Mesenchymal stem cell (in vitro differentiated cells and primary cell): ENCODE measurements around the gene GALNT2.

ENCODE experiments used
- DNase-seq: peaks from one replicate; pipeline ENCODE4 v3.0.0-alpha.2; 2013
- H2AFZ ChIP-seq: one replicate; pipeline ENCODE4 v1.6.1; 2013; ENCODE audit warnings: low read depth, mild to moderate bottlenecking, control low read depth, inconsistent platforms, low read length, moderate library complexity
- H2AK5ac ChIP-seq: 2 replicates; pipeline ENCODE4 v1.6.1; 2013; ENCODE audit warnings: low read length, moderate library complexity, mild to moderate bottlenecking, inconsistent platforms; ENCODE audit not compliant: severe bottlenecking
- H2BK120ac ChIP-seq: one replicate; pipeline ENCODE4 v1.6.1; 2013; ENCODE audit warnings: low read depth, mild to moderate bottlenecking, inconsistent platforms, low read length, moderate library complexity
- H2BK12ac ChIP-seq, 2 experiments: one replicate each; pipeline ENCODE4 v1.6.1; 2013; ENCODE audit warnings: inconsistent platforms in 2 of 2, low read length in 2 of 2, mild to moderate bottlenecking in 2 of 2, moderate library complexity in 2 of 2, control low read depth in 1 of 2
- H2BK15ac ChIP-seq: one replicate; pipeline ENCODE4 v1.6.1; 2013; ENCODE audit warnings: mild to moderate bottlenecking, low read depth, inconsistent platforms; ENCODE audit not compliant: poor library complexity, severe bottlenecking
- H2BK5ac ChIP-seq: 2 replicates; pipeline ENCODE4 v1.6.1; 2013; ENCODE audit warnings: low read depth, mild to moderate bottlenecking, low read length, control low read depth, inconsistent platforms; ENCODE audit not compliant: poor library complexity, severe bottlenecking
- H3K14ac ChIP-seq, 2 experiments: one replicate each; pipeline ENCODE4 v1.6.1; 2013; ENCODE audit warnings: inconsistent platforms in 2 of 2, low read length in 2 of 2, control low read depth in 1 of 2, mild to moderate bottlenecking in 1 of 2, moderate library complexity in 1 of 2
- H3K18ac ChIP-seq, 2 experiments: one replicate each; pipeline ENCODE4 v1.6.1; 2013; ENCODE audit warnings: inconsistent platforms in 2 of 2, low read length in 2 of 2, control low read depth in 1 of 2, low read depth in 1 of 2, mild to moderate bottlenecking in 1 of 2
- H3K23ac ChIP-seq, 2 experiments: one replicate each; pipeline ENCODE4 v1.6.1; 2013; ENCODE audit warnings: inconsistent platforms in 2 of 2, low read length in 2 of 2, mild to moderate bottlenecking in 2 of 2, moderate library complexity in 2 of 2, control low read depth in 1 of 2
- H3K27ac ChIP-seq: 2 replicates; pipeline ENCODE4 v1.5.1; 2013; ENCODE audit warnings: mild to moderate bottlenecking, moderate library complexity, low read length, control low read depth, inconsistent platforms; ENCODE audit not compliant: poor library complexity, severe bottlenecking
- H3K27me3 ChIP-seq, 2 experiments: 2 replicates each; pipeline versions ENCODE4 v1.6.1 to v1.7.0; 2013; ENCODE audit warnings: low read length in 2 of 2, mild to moderate bottlenecking in 2 of 2, moderate library complexity in 2 of 2, control low read depth in 1 of 2, inconsistent platforms in 1 of 2; ENCODE audit not compliant: control insufficient read depth in 1 of 2, insufficient read depth in 1 of 2
- H3K36me3 ChIP-seq, 2 experiments: 2 replicates each; pipeline versions ENCODE4 v1.6.1 to v1.7.0; 2013; ENCODE audit warnings: low read length in 2 of 2, control low read depth in 1 of 2, inconsistent platforms in 1 of 2, low read depth in 1 of 2, mild to moderate bottlenecking in 1 of 2; ENCODE audit not compliant: insufficient read depth in 2 of 2, control insufficient read depth in 1 of 2
- H3K4ac ChIP-seq, 2 experiments: one replicate each; pipeline ENCODE4 v1.6.1; 2013; ENCODE audit warnings: inconsistent platforms in 2 of 2, low read length in 2 of 2, mild to moderate bottlenecking in 2 of 2, moderate library complexity in 2 of 2, control low read depth in 1 of 2, low read depth in 1 of 2
- H3K4me1 ChIP-seq: 2 replicates; pipeline ENCODE4 v1.6.1; 2013; ENCODE audit warnings: low read depth, low read length, control low read depth; ENCODE audit not compliant: control insufficient read depth, insufficient read depth
- H3K4me2 ChIP-seq: 2 replicates; pipeline ENCODE4 v1.6.1; 2013; ENCODE audit warnings: low read length, mild to moderate bottlenecking, inconsistent platforms; ENCODE audit not compliant: poor library complexity, severe bottlenecking
- H3K4me3 ChIP-seq, 2 experiments: 2 replicates each; pipeline versions ENCODE4 v1.5.1 to v1.7.0; 2013; ENCODE audit warnings: low read length in 2 of 2, mild to moderate bottlenecking in 2 of 2, control low read depth in 1 of 2, low read depth in 1 of 2; ENCODE audit not compliant: insufficient read depth in 1 of 2
- H3K79me1 ChIP-seq: replicated peaks from 2 replicates; pipeline ENCODE4 v1.6.1; 2013; ENCODE audit warnings: mild to moderate bottlenecking, control low read depth, low read length, inconsistent platforms; ENCODE audit not compliant: poor library complexity, severe bottlenecking
- H3K9ac ChIP-seq: 2 replicates; pipeline ENCODE4 v1.7.0; 2013; ENCODE audit warnings: mild to moderate bottlenecking, low read length, moderate library complexity
- H3K9me3 ChIP-seq: 2 replicates; pipeline ENCODE4 v1.7.0; 2013; ENCODE audit warnings: mild to moderate bottlenecking, low read length; ENCODE audit not compliant: control insufficient read depth
- H4K8ac ChIP-seq: one replicate; pipeline ENCODE4 v1.6.1; 2013; ENCODE audit warnings: inconsistent platforms, mild to moderate bottlenecking, low read length, moderate library complexity
- H4K91ac ChIP-seq: one replicate; pipeline ENCODE4 v1.6.1; 2013; ENCODE audit warnings: mild to moderate bottlenecking, low read length, inconsistent platforms
- WGBS: methylation state at CpG from one replicate; pipeline ENCODE4 v1.1.7; 2013; ENCODE audit warnings: mixed read lengths; 5-methylcytosine and 5-hydroxymethylcytosine counted together

GALNT2 gene

GRCh38 chr1:230128569-230129285, 61.7 kb downstream of the GALNT2 start:
- 97% methylated on average over 11 of the region's 15 CpGs for WGBS
- H4K91ac ChIP-seq = no peak overlapping the region
- H3K14ac ChIP-seq = no peak overlapping the region
- peaks cover 0 to 6% of the 10 kb centered on the region in 2 experiments for H3K36me3 ChIP-seq
- H3K27me3 ChIP-seq = no peaks in the 10 kb centered on the region
- no peak overlapping the region for H2AFZ ChIP-seq
- no peak overlapping the region for H3K23ac ChIP-seq
- H3K18ac ChIP-seq = no peak overlapping the region
- no peak overlapping the region for H4K8ac ChIP-seq
- no peak overlapping the region for H2BK12ac ChIP-seq
- H3K9me3 ChIP-seq = no peaks in the 10 kb centered on the region
- no peak overlapping the region for H3K27ac ChIP-seq
- H3K4me3 ChIP-seq = no peak overlapping the region
- H3K79me1 ChIP-seq = peaks cover 38% of the 10 kb centered on the region
- H2BK5ac ChIP-seq = no peak overlapping the region
- no peak overlapping the region for H3K4me2 ChIP-seq
- no peak overlapping the region for H2AK5ac ChIP-seq
- no peak overlapping the region for H2BK120ac ChIP-seq
- peak overlapping the region; percentile 48 for H3K9ac ChIP-seq
- H3K4me1 ChIP-seq = peaks cover 48% of the 10 kb centered on the region
- DNase-seq = no peak
- no peak overlapping the region for H2BK15ac ChIP-seq
- no peak overlapping the region for H3K4ac ChIP-seq

GRCh38 chr1:230129341-230129740, 62.3 kb downstream of the GALNT2 start:
- H4K91ac ChIP-seq = no peak overlapping the region
- H3K4me2 ChIP-seq = no peak overlapping the region
- no peak overlapping the region for H2AFZ ChIP-seq
- peaks cover 0 to 6% of the 10 kb centered on the region in 2 experiments for H3K36me3 ChIP-seq
- H3K9ac ChIP-seq = peak overlapping the region; percentile 48
- no peak overlapping the region for H3K14ac ChIP-seq
- H3K27ac ChIP-seq = no peak overlapping the region
- no peak overlapping the region for H3K18ac ChIP-seq
- no peak overlapping the region for H4K8ac ChIP-seq
- H2BK120ac ChIP-seq = no peak overlapping the region
- no peaks in the 10 kb centered on the region for H3K27me3 ChIP-seq
- peaks cover 38% of the 10 kb centered on the region for H3K79me1 ChIP-seq
- H3K23ac ChIP-seq = no peak overlapping the region
- no peak overlapping the region for H2BK5ac ChIP-seq
- no peaks in the 10 kb centered on the region for H3K9me3 ChIP-seq
- no peak overlapping the region for H3K4ac ChIP-seq
- peaks cover 46% of the 10 kb centered on the region for H3K4me1 ChIP-seq
- no peak overlapping the region for H2BK15ac ChIP-seq
- WGBS = 100% methylated on average over 4 of the region's 4 CpGs
- H2BK12ac ChIP-seq = no peak overlapping the region
- no peak overlapping the region for H2AK5ac ChIP-seq
- H3K4me3 ChIP-seq = no peak overlapping the region
- DNase-seq = no peak

GRCh38 chr1:230130172-230130944, 63.3 kb downstream of the GALNT2 start:
- H4K8ac ChIP-seq = peak overlapping the region; percentile 46
- 70% methylated on average over 16 of the region's 19 CpGs for WGBS
- H2BK15ac ChIP-seq = peak overlapping the region; percentile 3

GRCh38 chr1:230131457-230131856, 64.4 kb downstream of the GALNT2 start:
- Histone ChIP-seq H3K23ac (no peak overlapping the region), H2AK5ac (peak overlapping the region; percentile 35), H2BK5ac (no peak overlapping the region), H2BK12ac (no peak overlapping the region), H3K14ac (no peak overlapping the region), H3K79me1 (peaks cover 34% of the 10 kb centered on the region), H2AFZ (no peak overlapping the region), H2BK120ac (no peak overlapping the region), H3K18ac (no peak overlapping the region), H3K4me3 (no peak overlapping the region), H3K4me2 (no peak overlapping the region), H4K91ac (no peak overlapping the region), H3K9ac (no peak overlapping the region), H2BK15ac (no peak overlapping the region), H4K8ac (no peak overlapping the region), H3K36me3 (peaks cover 0 to 6% of the 10 kb centered on the region in 2 experiments), H3K4me1 (peaks cover 35% of the 10 kb centered on the region), H3K9me3 (no peaks in the 10 kb centered on the region), H3K27me3 (no peaks in the 10 kb centered on the region), H3K27ac (no peak overlapping the region), H3K4ac (no peak overlapping the region)
- WGBS = 96% methylated on average over 11 of the region's 11 CpGs
- DNase-seq = no peak

More at GRCh38 chr1:230130172-230130944, 63.3 kb downstream of the GALNT2 start:
- H3K36me3 ChIP-seq = peaks cover 0 to 6% of the 10 kb centered on the region in 2 experiments
- H3K4ac ChIP-seq = no peak overlapping the region
- H3K27ac ChIP-seq = peak overlapping the region; percentile 46
- no peak overlapping the region for H2AFZ ChIP-seq
- H4K91ac ChIP-seq = no peak overlapping the region
- H2BK5ac ChIP-seq = no peak overlapping the region
- H3K4me3 ChIP-seq = no peak overlapping the region
- no peak overlapping the region for H2BK12ac ChIP-seq
- H3K18ac ChIP-seq = no peak overlapping the region
- H3K9me3 ChIP-seq = no peaks in the 10 kb centered on the region
- peaks cover 44% of the 10 kb centered on the region for H3K4me1 ChIP-seq
- peak overlapping the region; percentile 24 for H3K4me2 ChIP-seq
- H3K14ac ChIP-seq = no peak overlapping the region
- no peak for DNase-seq
- no peak overlapping the region for H3K23ac ChIP-seq
- H3K79me1 ChIP-seq = peaks cover 37% of the 10 kb centered on the region
- no peak overlapping the region for H3K9ac ChIP-seq
- H2BK120ac ChIP-seq = no peak overlapping the region
- H3K27me3 ChIP-seq = no peaks in the 10 kb centered on the region
- peak overlapping the region; percentile 63 for H2AK5ac ChIP-seq
